ENCODE data around the gene ZNF277. TPM values are rescaled to one million over a fixed set of nuclear protein-coding genes. Genes with fewer than 3 reads are reported as not detected.

Gene ZNF277
- total RNA-seq, 4 donors from 2014 or later, result 28.4 to 45.4 (median 36.5) TPM

GRCh38 chr7:112377593-112377992 is 171.1 kb downstream of the ZNF277 start:
- TF ChIP-seq POLR2A (IDR thresholded peaks at IDR 0.05) (no peak), CTCF (IDR thresholded peaks at IDR 0.05) (no peak)
- Histone ChIP-seq H3K27me3 (no peaks in the 10 kb centered on the region), H3K27ac (no peak overlapping the region), H3K4me3 (replicated peaks in 1 of 3) (no peak overlapping the region), H3K4me1 (no peaks in the 10 kb centered on the region), H3K36me3 (no peaks in the 10 kb centered on the region), H3K9me3 (no peaks in the 10 kb centered on the region)
- intact Hi-C loops (cut with DNase I), result no loop called here
- 91 to 93% methylated on average over 1 of the region's 1 CpG for WGBS, 2 donors
- no peak for DNase-seq

DNA sequence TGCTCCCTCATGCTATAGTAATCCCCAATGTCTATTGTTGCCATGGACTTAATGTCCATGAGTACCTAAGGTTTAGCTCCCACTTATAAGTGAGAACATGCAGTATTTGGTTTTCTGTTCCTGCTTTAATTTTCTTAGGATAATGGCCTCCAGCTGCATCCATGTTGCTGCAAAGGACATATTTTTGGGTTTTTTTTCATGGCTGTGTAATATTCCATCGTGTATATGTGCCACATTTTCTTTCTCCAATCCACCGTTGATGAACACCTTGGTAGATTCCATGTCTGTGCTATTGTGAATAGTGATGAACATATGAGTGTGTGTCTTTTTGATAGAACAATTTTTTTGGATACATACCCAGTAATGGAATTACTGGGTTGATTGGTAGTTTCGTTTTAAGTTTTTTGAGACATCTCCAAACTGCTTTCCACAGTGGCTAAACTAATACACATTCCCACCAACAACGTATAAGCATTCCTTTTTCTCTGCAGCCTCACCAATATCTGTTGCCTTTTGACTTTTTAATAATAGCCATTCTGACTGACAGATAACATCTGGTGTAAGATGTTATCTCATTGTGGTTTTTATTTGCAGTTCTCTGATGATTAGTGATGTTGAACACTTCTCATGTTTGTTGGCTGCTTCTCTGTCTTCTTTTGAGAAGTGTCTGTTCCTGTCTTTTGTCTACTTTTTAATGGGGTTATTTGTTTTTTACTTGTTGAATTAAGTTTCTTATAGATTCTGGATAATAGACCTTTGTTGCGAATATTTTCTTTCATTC is 175.0 kb downstream of the ZNF277 start:
- H3K4me1 ChIP-seq, result peaks cover 0 to 4% of the 10 kb centered on the region in 2 donors
- no peak overlapping the region for H3K4me3 ChIP-seq (replicated peaks in 1 of 3)
- H3K27me3 ChIP-seq, result no peaks in the 10 kb centered on the region
- intact Hi-C loops (cut with DNase I), result loop anchor here (10.0 kb wide), 1 partner anchor 177 kb away; the partner anchor contains the start of genes DOCK4 and ZNF277
- TF ChIP-seq POLR2A (IDR thresholded peaks at IDR 0.05) (no peak), CTCF (IDR thresholded peaks at IDR 0.05) (no peak)
- no peak overlapping the region for H3K27ac ChIP-seq
- DNase-seq, result no peak
- 84 to 87% methylated on average over 5 of the region's 5 CpGs for WGBS, 2 donors
- no peaks in the 10 kb centered on the region for H3K36me3 ChIP-seq
- no peaks in the 10 kb centered on the region for H3K9me3 ChIP-seq

- DNase-seq, result no peak
- Histone ChIP-seq H3K9me3 (no peaks in the 10 kb centered on the region), H3K4me1 (peaks cover 0 to 8% of the 10 kb centered on the region in 2 donors), H3K4me3 (replicated peaks in 1 of 3) (no peak overlapping the region), H3K27ac (no peak overlapping the region), H3K36me3 (no peaks in the 10 kb centered on the region), H3K27me3 (no peaks in the 10 kb centered on the region)
- WGBS, 2 donors, result 89% methylated on average over 11 of the region's 11 CpGs
- intact Hi-C loops (cut with DNase I), result loop anchor here (10.0 kb wide), 1 partner anchor 179 kb away; the partner anchor contains the start of genes DOCK4 and ZNF277
- peak in 1 of 6 experiments; percentile 4 for TF ChIP-seq CTCF (IDR thresholded peaks at IDR 0.05)
- no peak for TF ChIP-seq POLR2A (IDR thresholded peaks at IDR 0.05)
Measured at GRCh38 chr7:112383671-112384417, 177.3 kb downstream of the ZNF277 start.

- TF ChIP-seq POLR2A (IDR thresholded peaks at IDR 0.05), result no peak
- TF ChIP-seq CTCF (IDR thresholded peaks at IDR 0.05), result no peak
- no peaks in the 10 kb centered on the region for H3K36me3 ChIP-seq
- WGBS, 2 donors, result 94 to 98% methylated on average over 3 of the region's 3 CpGs
- no peaks in the 10 kb centered on the region for H3K27me3 ChIP-seq
- H3K27ac ChIP-seq, result no peak overlapping the region
- intact Hi-C loops (cut with DNase I), result loop anchor here (10.0 kb wide), 1 partner anchor 181 kb away; the partner anchor contains the start of genes DOCK4 and ZNF277
- DNase-seq, result no peak
- peaks cover 0 to 8% of the 10 kb centered on the region in 2 donors for H3K4me1 ChIP-seq
- no peaks in the 10 kb centered on the region for H3K9me3 ChIP-seq
- H3K4me3 ChIP-seq (replicated peaks in 1 of 3), result no peak overlapping the region
Measured at GRCh38 chr7:112385516-112385915, 179.0 kb downstream of the ZNF277 start.
